Mammary epithelial cell (primary cell): Measurements from ENCODE around the gene PRMT5.

Experiments
- CTCF ChIP-seq, 2 donors: IDR thresholded peaks in 1 of 2; conservative IDR thresholded peaks in 1 of 2; 2 replicates each; pipeline ENCODE4 v1.5.1; 2011 to 2012; ENCODE audit warnings: inconsistent platforms in 2 of 2, low read length in 2 of 2, mild to moderate bottlenecking in 2 of 2, control low read depth in 1 of 2, low read depth in 1 of 2; ENCODE audit not compliant: insufficient read depth in 1 of 2; ENCODE audit errors: extremely low read depth in 1 of 2
- EZH2 ChIP-seq: IDR thresholded peaks from 2 replicates; pipeline ENCODE4 v1.6.1; 2012; ENCODE audit warnings: low read length, inconsistent platforms, borderline replicate concordance

- TF ChIP-seq CTCF (conservative IDR thresholded peaks at IDR 0.05 in 1 of 2, IDR thresholded peaks at IDR 0.05 in 1 of 2; ENCODE audit: extremely low read depth in 1 of 2, insufficient read depth in 1 of 2, low read depth in 1 of 2, low read length in 2 of 2) = no peak
- no peak for TF ChIP-seq EZH2
These were observed 40.5 kb downstream of the PRMT5 start for GRCh38 chr14:22888662-22889061.
